HG02763 (cell line): ENCODE measurements around the gene ESRRA.

Experiments
- ATAC-seq: cut with Tn5 transposase; IDR thresholded peaks from one replicate; pipeline ENCODE4 v1.9.1; 2021; ENCODE audit warnings: mild to moderate bottlenecking, moderate library complexity; ENCODE audit not compliant: unreplicated experiment

ESRRA gene

GRCh38 chr11:64269540-64270220, 35.6 kb upstream of the ESRRA start:
- ATAC-seq, result peak; percentile 74

- no peak for ATAC-seq
Observed at GRCh38 chr11:64275031-64275800, 30.1 kb upstream of the ESRRA start.

- ATAC-seq, result no peak
Observed at GRCh38 chr11:64275841-64276240, 29.5 kb upstream of the ESRRA start.

GRCh38 chr11:64276653-64277431, 28.5 kb upstream of the ESRRA start:
- no peak for ATAC-seq

GRCh38 chr11:64278576-64279190, 26.6 kb upstream of the ESRRA start:
- no peak for ATAC-seq

- no peak for ATAC-seq
Observed at GRCh38 chr11:64281957-64282770, 23.2 kb upstream of the ESRRA start.

GRCh38 chr11:64283092-64283491, 22.2 kb upstream of the ESRRA start:
- ATAC-seq, result no peak

- peak; percentile 72 for ATAC-seq
Observed at GRCh38 chr11:64284048-64284961, 21.0 kb upstream of the ESRRA start, which contains the start of gene BAD. BAD (minus strand) TSS chr11:64284665; CDS start chr11:64284368, 297 bp downstream.

- peak; percentile 59 for ATAC-seq
Observed at GRCh38 chr11:64284962-64285884, 20.1 kb upstream of the ESRRA start, which contains the start of gene GPR137. GPR137 (plus strand) TSS chr11:64285848; CDS start chr11:64286525, 677 bp downstream.

GRCh38 chr11:64285885-64286800, 19.2 kb upstream of the ESRRA start:
- ATAC-seq, result no peak

GRCh38 chr11:64286801-64287159, 18.5 kb upstream of the ESRRA start:
- ATAC-seq, result no peak

GRCh38 chr11:64287676-64288352, 17.5 kb upstream of the ESRRA start:
- no peak for ATAC-seq

- ATAC-seq, result no peak
Observed at GRCh38 chr11:64288353-64288750, 17.0 kb upstream of the ESRRA start.

GRCh38 chr11:64289002-64289564, 16.2 kb upstream of the ESRRA start:
- no peak for ATAC-seq

GRCh38 chr11:64290352-64291261, 14.7 kb upstream of the ESRRA start:
- no peak for ATAC-seq
